Fibroblast of gingiva (primary cell): ENCODE results near the gene TIGAR.

ENCODE experiments used
- DNase-seq: peaks from one replicate; pipeline ENCODE4 v3.0.0-alpha.2; 2011; ENCODE audit warnings: low read depth

Gene TIGAR

DNA sequence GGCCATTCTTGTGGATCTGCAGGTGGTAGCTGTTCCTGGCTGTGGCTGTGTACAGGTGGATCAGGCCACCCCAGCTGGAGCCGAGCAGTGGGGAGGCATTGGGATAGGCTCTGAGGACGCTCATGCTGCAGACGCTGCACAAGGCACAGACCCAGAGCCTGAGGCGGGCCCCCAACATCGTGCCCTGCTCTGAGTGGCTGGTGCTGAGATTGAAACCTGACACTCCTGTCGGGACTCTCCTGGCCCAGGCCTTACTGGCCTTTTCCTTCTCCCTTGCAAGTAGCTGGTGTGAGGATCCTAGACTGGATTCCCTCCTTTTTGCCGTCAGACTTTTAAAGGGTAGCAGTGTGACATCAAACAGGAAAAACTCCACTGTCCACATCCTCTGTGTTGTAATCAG, 58.4 kb downstream of the TIGAR start, which contains the start of gene FGF23:
Gene FGF23, minus strand, starts transcription at position 308 of the 400 bp plus-strand sequence. Its CDS starts 130 bp downstream, at position 178.
- DNase-seq = no peak

DNA sequence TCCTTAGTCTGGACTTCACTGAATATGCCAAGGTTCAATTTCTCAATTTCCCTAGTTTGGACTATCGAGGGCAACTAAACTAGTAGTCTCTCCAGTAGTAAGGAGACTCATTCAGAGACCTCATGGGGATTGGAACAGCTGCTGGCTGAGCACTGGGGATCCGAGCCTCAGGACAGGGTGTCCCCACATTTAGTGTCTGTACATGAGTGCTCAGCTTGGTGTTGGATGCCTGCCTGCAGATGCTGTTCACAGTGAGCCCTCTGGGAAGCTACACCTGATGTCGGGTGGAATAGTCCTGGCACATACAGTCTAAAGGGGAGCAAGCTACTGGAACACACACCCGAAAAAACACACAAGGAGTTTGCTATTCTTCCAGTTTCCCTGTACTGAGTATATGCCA, 59.3 kb downstream of the TIGAR start:
- DNase-seq = no peak

DNA sequence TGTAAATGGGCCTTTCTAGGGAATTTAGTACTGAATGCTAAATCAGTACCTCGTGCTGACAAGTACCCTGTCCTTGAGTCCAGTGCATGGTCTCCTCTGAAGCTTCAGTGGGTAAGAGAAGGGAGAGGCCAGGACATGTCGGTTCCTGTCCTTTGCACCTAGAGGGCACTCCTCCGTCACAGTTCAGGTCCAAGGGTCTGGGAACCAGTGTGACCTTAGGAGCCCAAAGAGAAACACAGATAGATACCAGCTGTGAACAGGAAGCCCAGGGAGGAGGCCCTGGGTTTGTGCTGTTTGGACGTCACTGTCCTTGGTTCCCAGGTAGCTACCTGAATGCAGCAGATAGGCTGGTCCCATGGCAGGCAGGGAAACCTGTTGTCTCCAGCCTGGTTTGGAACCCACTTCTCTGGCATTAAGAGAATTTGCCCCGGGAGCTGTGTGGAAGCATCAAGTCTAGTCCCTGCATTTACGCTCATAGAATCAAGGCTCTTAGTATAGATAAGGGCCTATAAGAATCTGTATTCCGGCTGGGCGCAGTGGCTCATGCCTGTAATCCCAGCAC, 62.4 kb downstream of the TIGAR start:
- DNase-seq = no peak

DNA sequence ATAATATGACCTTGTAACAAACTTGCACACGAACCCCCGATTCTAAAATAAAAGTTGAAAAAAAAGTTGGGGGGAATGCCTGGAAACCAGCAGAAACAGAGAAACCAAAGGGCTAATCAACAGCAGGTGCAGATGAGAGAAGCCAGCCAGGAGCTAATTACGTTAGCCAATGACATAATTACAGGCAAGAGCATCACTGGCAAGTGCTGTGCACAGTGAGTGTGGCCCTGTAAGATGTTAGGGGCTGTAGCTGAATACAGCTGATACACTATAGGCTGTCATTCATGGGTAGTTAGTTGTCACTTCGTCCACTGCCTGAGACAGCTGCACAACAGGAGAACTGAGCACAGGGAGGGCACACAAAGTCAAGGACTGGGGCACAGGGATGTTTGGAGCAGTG, 65.8 kb downstream of the TIGAR start:
- no peak for DNase-seq

- no peak for DNase-seq
These were observed 66.6 kb downstream of the TIGAR start for GRCh38 chr12:4387607-4388006.

GRCh38 chr12:4388032-4388431, 67.0 kb downstream of the TIGAR start:
- DNase-seq = no peak

- no peak for DNase-seq
These were observed 67.6 kb downstream of the TIGAR start for GRCh38 chr12:4388662-4389061.

DNA sequence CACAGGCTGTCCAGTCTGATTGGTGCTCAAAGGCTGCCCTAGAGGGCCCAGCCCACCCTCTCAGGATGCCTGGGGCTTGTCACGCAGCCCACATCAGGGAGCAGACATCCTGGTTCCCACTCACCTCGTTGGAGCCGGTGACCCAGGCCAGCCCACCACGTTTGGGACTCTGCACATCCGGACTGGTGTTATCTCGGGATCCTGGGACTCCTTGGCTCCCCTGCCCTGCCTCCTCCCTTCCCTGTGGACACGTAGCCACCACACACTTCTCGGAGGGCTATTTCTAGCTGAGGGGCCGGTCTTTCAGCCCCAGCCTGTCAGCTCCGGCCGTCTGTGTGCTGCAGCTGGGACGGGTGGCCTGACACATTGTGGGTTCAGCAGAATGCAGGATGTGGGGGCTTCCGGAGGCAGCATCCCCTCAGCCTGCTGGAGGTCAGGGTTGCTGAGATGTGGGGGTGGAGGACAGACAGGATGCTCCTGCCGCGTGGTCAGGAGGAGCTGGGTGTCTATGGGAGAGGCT, 71.3 kb downstream of the TIGAR start:
- no peak for DNase-seq

- DNase-seq = no peak
These were observed 72.2 kb downstream of the TIGAR start for GRCh38 chr12:4393211-4393610.

GRCh38 chr12:4395818-4396217, 74.8 kb downstream of the TIGAR start:
- no peak for DNase-seq

DNA sequence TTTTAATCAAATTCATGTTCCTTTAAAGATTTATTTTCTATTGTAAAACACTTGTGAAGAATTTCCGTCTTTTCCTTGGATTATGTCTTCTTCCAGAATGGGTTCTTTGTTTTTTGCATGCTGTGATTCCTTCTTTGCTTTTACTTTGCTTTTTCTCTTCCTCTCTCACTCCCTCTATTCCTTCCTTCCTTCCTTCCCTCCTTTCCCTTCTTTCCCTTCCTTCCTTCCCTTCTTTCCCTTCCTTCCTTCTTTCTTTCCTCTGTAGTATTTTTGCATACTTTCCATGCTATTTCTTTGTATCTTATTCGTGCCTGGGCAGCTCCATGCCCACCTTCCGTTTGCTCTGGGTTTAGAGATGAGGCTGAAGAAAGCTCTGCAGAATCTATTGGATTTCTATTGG, 80.1 kb downstream of the TIGAR start:
- DNase-seq = no peak

GRCh38 chr12:4402996-4403395, 82.0 kb downstream of the TIGAR start:
- DNase-seq = no peak
